Measurements from ENCODE around the gene CENPT. TPM values are rescaled to one million over a fixed set of nuclear protein-coding genes. Genes with fewer than 3 reads are reported as not detected.
A peak's percentile ranks its signal among the peaks of the same experiment; 100 is the strongest.

The CENPT gene
- total RNA-seq, 1 experiment from 2014 or later = 60.9 TPM

DNA sequence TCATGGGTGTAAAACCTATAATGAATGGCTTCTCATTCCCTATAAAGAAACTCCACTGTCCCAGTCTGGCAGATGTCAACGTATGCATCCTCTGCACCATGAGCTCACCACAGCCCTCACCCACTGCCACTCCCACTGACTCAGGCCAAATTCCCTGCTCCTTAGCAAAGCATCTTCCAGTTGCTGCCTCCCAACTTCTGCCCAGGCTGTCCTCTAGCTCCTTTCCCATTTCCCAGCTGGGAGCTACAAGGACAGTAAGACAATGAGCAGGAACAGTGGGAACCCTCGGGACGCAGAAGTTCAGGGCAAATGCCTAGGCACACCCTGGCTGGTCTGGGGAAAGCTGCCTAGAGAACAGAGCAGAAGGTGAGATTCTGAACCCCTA is 14.5 kb downstream of the CENPT start:
- H2AK5ac ChIP-seq (ENCODE audit: insufficient read length, low read length) = no peak overlapping the region
- no peak overlapping the region for H4K8ac ChIP-seq (replicated peaks; ENCODE audit: insufficient read length, low read depth, low read length)
- peak overlapping the region; percentile 82 for H3K9ac ChIP-seq (ENCODE audit: extremely low read depth, insufficient read length, low read length)
- TF ChIP-seq, protein P1, sequence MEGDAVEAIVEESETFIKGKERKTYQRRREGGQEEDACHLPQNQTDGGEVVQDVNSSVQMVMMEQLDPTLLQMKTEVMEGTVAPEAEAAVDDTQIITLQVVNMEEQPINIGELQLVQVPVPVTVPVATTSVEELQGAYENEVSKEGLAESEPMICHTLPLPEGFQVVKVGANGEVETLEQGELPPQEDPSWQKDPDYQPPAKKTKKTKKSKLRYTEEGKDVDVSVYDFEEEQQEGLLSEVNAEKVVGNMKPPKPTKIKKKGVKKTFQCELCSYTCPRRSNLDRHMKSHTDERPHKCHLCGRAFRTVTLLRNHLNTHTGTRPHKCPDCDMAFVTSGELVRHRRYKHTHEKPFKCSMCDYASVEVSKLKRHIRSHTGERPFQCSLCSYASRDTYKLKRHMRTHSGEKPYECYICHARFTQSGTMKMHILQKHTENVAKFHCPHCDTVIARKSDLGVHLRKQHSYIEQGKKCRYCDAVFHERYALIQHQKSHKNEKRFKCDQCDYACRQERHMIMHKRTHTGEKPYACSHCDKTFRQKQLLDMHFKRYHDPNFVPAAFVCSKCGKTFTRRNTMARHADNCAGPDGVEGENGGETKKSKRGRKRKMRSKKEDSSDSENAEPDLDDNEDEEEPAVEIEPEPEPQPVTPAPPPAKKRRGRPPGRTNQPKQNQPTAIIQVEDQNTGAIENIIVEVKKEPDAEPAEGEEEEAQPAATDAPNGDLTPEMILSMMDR (conservative IDR thresholded peaks at IDR 0.05) = no peak
- Mint-ChIP-seq H3K4me3 (peak overlapping the region; percentile 85 to 90), H3K9me3 (no peaks in the 10 kb centered on the region), H3K27ac (no peak overlapping the region; a peak in 1 of 7 replicates), H3K27me3 (ENCODE audit: low read depth) (peaks cover 3% of the 10 kb centered on the region), H3K4me1 (peaks cover 8% of the 10 kb centered on the region in 2 experiments), H3K36me3 (ENCODE audit: insufficient read depth in 1 of 3, low read depth in 3 of 3) (peaks cover 22 to 39% (median 39%) of the 10 kb centered on the region in 3 experiments; a peak in 6 of 7 replicates)
- H2AFZ ChIP-seq (ENCODE audit: low read length) = no peak overlapping the region
- DNase-seq = no peak
- no peaks in the 10 kb centered on the region for H3K79me1 ChIP-seq (ENCODE audit: insufficient read depth, low read depth, low read length, poor library complexity, severe bottlenecking)
- no peaks in the 10 kb centered on the region for H3K79me2 ChIP-seq (ENCODE audit: insufficient read depth, low read length)
- no peak overlapping the region for H3K27ac ChIP-seq (ENCODE audit: insufficient read length, low read depth, low read length)
- H3K4ac ChIP-seq (ENCODE audit: low read depth, low read length) = no peak overlapping the region
- no peak overlapping the region for H2BK5ac ChIP-seq (ENCODE audit: insufficient read length, low read length)
- H3K23ac ChIP-seq (ENCODE audit: insufficient read length, low read depth, low read length) = no peak overlapping the region
- H3K23me2 ChIP-seq (ENCODE audit: insufficient read length, low read depth, low read length, poor library complexity, severe bottlenecking) = peaks cover 5% of the 10 kb centered on the region
- no peak overlapping the region for H4K5ac ChIP-seq (ENCODE audit: insufficient read length, low read depth, low read length)
- H3K9me3 ChIP-seq (ENCODE audit: control insufficient read depth, low read depth, low read length) = no peaks in the 10 kb centered on the region
- H4K91ac ChIP-seq (ENCODE audit: insufficient read length, low read depth, low read length) = no peak overlapping the region
- H4K20me1 ChIP-seq (ENCODE audit: control insufficient read depth, insufficient read depth, insufficient read length) = no peaks in the 10 kb centered on the region
- H3K14ac ChIP-seq (ENCODE audit: insufficient read depth, low read length) = no peak overlapping the region; the same call in 1 of the 2 replicates
- H3K4me2 ChIP-seq (ENCODE audit: insufficient read depth, insufficient read length, low read length) = peak overlapping the region; percentile 94
- no peak overlapping the region for H2BK120ac ChIP-seq (ENCODE audit: low read depth, low read length, poor library complexity, severe bottlenecking)
- H2BK15ac ChIP-seq (ENCODE audit: low read depth, low read length) = no peak overlapping the region
- no peak overlapping the region for H2BK12ac ChIP-seq (ENCODE audit: insufficient read length, low read depth, low read length)
- no peak overlapping the region for H3T11ph ChIP-seq (ENCODE audit: low read length)
- H3K56ac ChIP-seq (ENCODE audit: insufficient read length, low read depth, low read length) = no peak overlapping the region
- no CpG with 5 or more reads among the region's 3 CpGs for WGBS (ENCODE audit: extremely low coverage, insufficient read length, low lambda C conversion rate)
- H3K18ac ChIP-seq (ENCODE audit: insufficient read length, low read depth, low read length) = no peak overlapping the region
- no peaks in the 10 kb centered on the region; the same call in 1 of the 2 replicates for H3K4me1 ChIP-seq (ENCODE audit: insufficient read depth, low read length)
- H2BK20ac ChIP-seq (ENCODE audit: low read depth, low read length, poor library complexity, severe bottlenecking) = no peak overlapping the region
- no peaks in the 10 kb centered on the region for H3K27me3 ChIP-seq (ENCODE audit: insufficient read depth, low read length)
